ENCODE results near the gene ZG16. TPM values are rescaled to one million over a fixed set of nuclear protein-coding genes. Genes with fewer than 3 reads are reported as not detected.

ZG16 gene
- total and polyA plus RNA-seq, 9 of the 15 experiments (the other 6 are each of a cell fraction or from before 2014, with no cell fraction given) = 0.04 TPM; not detected in 8

DNA sequence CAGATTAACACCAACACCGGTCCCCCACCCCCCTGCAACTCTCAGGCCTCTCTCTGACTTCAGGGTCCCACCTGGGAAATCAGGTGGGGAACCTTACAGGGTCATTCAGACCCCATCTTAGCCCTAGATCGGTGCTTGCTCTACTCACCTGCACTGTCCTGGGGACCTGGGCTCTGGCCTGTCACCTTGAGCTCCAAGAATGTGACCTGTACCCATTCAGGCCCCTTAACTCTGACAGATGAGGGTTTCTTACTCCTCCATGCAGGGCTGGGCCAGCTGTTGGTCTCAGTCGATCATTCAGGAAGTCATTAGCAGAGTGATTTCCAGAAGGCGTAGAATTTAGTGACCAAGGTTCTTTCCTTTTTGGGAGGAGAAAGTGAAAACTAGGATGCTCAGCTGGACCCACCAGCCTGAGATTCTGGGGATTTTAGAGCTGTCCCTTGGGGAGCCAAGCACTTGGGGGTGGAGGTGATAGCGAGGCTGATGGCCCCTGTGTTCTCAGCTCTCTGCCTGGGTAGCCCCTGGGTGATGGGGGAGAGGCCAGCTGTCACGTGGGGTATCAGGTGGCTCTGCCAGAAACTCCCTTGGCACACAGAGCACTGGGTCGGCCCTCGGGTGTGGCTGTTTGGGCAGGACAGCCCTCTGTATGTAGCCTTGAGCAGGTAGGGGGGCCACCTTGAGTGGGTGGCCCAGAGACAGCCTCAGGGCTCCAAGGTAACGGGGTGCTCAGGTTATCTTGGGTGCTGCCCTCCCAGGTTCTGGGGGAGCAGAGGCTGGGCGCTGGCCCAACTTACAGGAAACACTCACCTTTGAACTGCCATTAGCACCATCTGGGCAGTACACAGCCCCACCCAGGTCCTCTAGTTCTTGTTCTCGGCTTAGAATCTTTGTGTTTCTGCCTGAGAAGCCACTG is 42.9 kb downstream of the ZG16 start (continued):
- TF ChIP-seq ARHGAP35 (IDR thresholded peaks at IDR 0.05; ENCODE audit: partially characterized antibody) = no peak
- TF ChIP-seq STAT5B (CRISPR knock-in tag; IDR thresholded peaks at IDR 0.05) = no peak
- TF ChIP-seq ETV6 (IDR thresholded peaks at IDR 0.05; ENCODE audit: borderline replicate concordance in 1 of 2, low read depth in 2 of 2, low read length in 1 of 2) = no peak
- no peak for TF ChIP-seq ETV6 (CRISPR knock-in tag; IDR thresholded peaks at IDR 0.05; ENCODE audit: borderline replicate concordance)
- no peak for TF ChIP-seq SMARCA4 (IDR thresholded peaks at IDR 0.05)
- no peak for TF ChIP-seq TRIM24 (IDR thresholded peaks at IDR 0.05)

DNA sequence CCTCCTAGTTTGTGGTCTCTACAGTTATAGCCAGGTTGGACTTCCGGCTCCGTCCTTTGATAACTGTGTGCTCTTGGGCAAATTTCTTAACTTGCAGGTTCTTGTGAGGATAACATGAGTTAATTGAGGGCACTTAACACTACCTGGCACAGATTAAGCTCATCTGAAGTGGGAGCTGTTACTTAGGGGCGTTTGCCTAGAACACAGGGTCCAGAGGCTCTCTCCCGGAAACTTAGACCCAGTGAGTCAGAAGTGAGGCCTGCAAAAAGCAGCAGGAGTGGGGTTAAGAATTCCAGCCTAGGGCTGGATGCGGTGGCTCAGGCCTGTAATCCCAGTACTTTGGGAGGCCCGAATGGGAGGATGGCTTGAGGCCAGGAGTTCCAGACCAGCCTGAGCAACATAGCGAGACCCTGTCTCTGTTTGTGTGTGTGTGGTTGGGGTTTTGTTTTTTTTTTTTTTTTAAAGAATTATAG is 43.6 kb downstream of the ZG16 start:
- in situ Hi-C loops (cut with MboI) = no loop called here
- H3K79me2 ChIP-seq (ENCODE audit: control insufficient read depth, insufficient read depth, low read length) = peaks cover 16% of the 10 kb centered on the region
- ChIA-PET CTCF (ENCODE audit: low intra/inter-chr PET ratio) (no interaction called here), POLR2A (no interaction called here)
- H2AFZ ChIP-seq (ENCODE audit: low read depth, low read length) = no peak overlapping the region
- intact Hi-C loops (cut with micrococcal nuclease) = no loop called here
- 80% methylated on average over 7 of the region's 7 CpGs for WGBS (ENCODE audit: insufficient coverage, low coverage, missing lambda C conversion rate)
- H3K27me3 ChIP-seq (ENCODE audit: control insufficient read depth in 2 of 2, insufficient read depth in 2 of 2, low read length in 2 of 2) = no peaks in the 10 kb centered on the region
- peaks cover 22 to 47% of the 10 kb centered on the region in 2 experiments for H3K4me1 ChIP-seq (replicated peaks in 1 of 2; ENCODE audit: control insufficient read depth in 2 of 2, insufficient read depth in 2 of 2, low read length in 2 of 2)
- no peak overlapping the region for H3K4me3 ChIP-seq
- H3K27ac ChIP-seq (ENCODE audit: extremely low read depth, low read depth, low read length) = no peak overlapping the region
- H3K9me1 ChIP-seq (ENCODE audit: control insufficient read depth, insufficient read depth, low read length) = peaks cover 3% of the 10 kb centered on the region
- DNase-seq (ENCODE audit: extremely low read depth in 1 of 4, low spot score in 3 of 4) (no peak), FAIRE-seq (no peak), ATAC-seq (no peak)
- no peaks in the 10 kb centered on the region; the same call in 1 of the 2 replicates for H4K20me1 ChIP-seq (replicated peaks; ENCODE audit: control insufficient read depth, insufficient read depth, low read length)
- H3K36me3 ChIP-seq (ENCODE audit: control insufficient read depth, insufficient read depth, low read length) = peaks cover 23% of the 10 kb centered on the region
- no TSS peak for BruUV-seq (replicated peaks)
- no peaks in the 10 kb centered on the region for H3K9me3 ChIP-seq (replicated peaks; ENCODE audit: control insufficient read depth, insufficient read depth, low read depth, low read length)
- H3K9ac ChIP-seq (ENCODE audit: insufficient read depth in 1 of 2, low read depth in 2 of 2, low read length in 2 of 2) = no peak overlapping the region
- H3K4me2 ChIP-seq (ENCODE audit: insufficient read depth, low read length) = no peak overlapping the region
- TF ChIP-seq RBM17 (IDR thresholded peaks at IDR 0.05; ENCODE audit: borderline replicate concordance, low read depth, low read length) (no peak), CBX1 (IDR thresholded peaks at IDR 0.05; ENCODE audit: low read depth) (no peak), ZBTB1 (CRISPR knock-in tag; IDR thresholded peaks at IDR 0.05; ENCODE audit: borderline replicate concordance, low read depth) (no peak), XRCC4 (IDR thresholded peaks at IDR 0.05; ENCODE audit: extremely low read depth, insufficient read depth, insufficient read length) (no peak), NFE2 (IDR thresholded peaks at IDR 0.05; ENCODE audit: low read depth) (no peak), MAFF (IDR thresholded peaks at IDR 0.05; ENCODE audit: low read length) (no peak), ZKSCAN3 (CRISPR knock-in tag; IDR thresholded peaks at IDR 0.05) (no peak), FOXJ2 (tag; IDR thresholded peaks at IDR 0.05) (no peak)
